Kidney (tissue), 14 donors: ENCODE data around the gene CEP89. TPM values are rescaled to one million over a fixed set of nuclear protein-coding genes. Genes with fewer than 3 reads are reported as not detected.

Experiments used
- DNase-seq, 5 donors: peaks; one replicate each; pipeline ENCODE4 v3.0.0-alpha.2; 2013 to 2020
- FAIRE-seq: peaks from 2 replicates; lab custom pipeline; 2012; peaks lifted over from hg19 to GRCh38; lab: Jason Lieb, UNC
- H3K27ac ChIP-seq, 2 donors: one replicate each; pipeline ENCODE4 v1.7.0; 2013; ENCODE audit warnings: low read depth in 2 of 2, low read length in 2 of 2, inconsistent platforms in 1 of 2
- H3K27me3 ChIP-seq: one replicate; pipeline ENCODE4 v1.7.1; 2013; ENCODE audit warnings: low read length, inconsistent platforms; ENCODE audit not compliant: control insufficient read depth, insufficient read depth
- H3K36me3 ChIP-seq, 3 donors: one replicate each; pipeline versions ENCODE4 v1.7.0 to v1.7.1; 2013; ENCODE audit warnings: low read length in 3 of 3, control low read depth in 1 of 3, inconsistent platforms in 1 of 3; ENCODE audit not compliant: insufficient read depth in 3 of 3, control insufficient read depth in 2 of 3
- H3K4me1 ChIP-seq, 3 donors: one replicate each; pipeline versions ENCODE4 v1.7.0 to v1.7.1; 2013; ENCODE audit warnings: low read length in 3 of 3, inconsistent platforms in 1 of 3, low read depth in 1 of 3; ENCODE audit not compliant: control insufficient read depth in 2 of 3, insufficient read depth in 2 of 3
- H3K4me3 ChIP-seq, 3 donors: one replicate each; pipeline versions ENCODE4 v1.7.0 to v1.8.1; 2013; ENCODE audit warnings: low read length in 3 of 3, control low read depth in 1 of 3, inconsistent platforms in 1 of 3
- H3K9ac ChIP-seq, 3 donors: one replicate each; pipeline versions ENCODE4 v1.7.0 to v1.7.1; 2013; ENCODE audit warnings: low read length in 3 of 3, control low read depth in 1 of 3, inconsistent platforms in 1 of 3
- H3K9me3 ChIP-seq, 3 donors: one replicate each; pipeline versions ENCODE4 v1.7.0 to v1.7.1; 2013; ENCODE audit warnings: low read length in 3 of 3, control low read depth in 1 of 3, inconsistent platforms in 1 of 3; ENCODE audit not compliant: control insufficient read depth in 2 of 3, insufficient read depth in 1 of 3
- CTCF ChIP-seq: IDR thresholded peaks from 3 replicates; pipeline ENCODE4 v1.5.1; 2012; ENCODE audit warnings: mild to moderate bottlenecking, moderate library complexity, borderline replicate concordance; ENCODE audit not compliant: insufficient read depth; ENCODE audit errors: extremely low read depth
- intact Hi-C: fragments of 100-400 bp; cut with DNase I; formaldehyde crosslinking; loops from one replicate; pipeline ENCODE4 v1.11.1; 2022
- polyA plus RNA-seq: library from polyadenylated mRNA; stranded (reverse); fragments of 350-450 nt; fragmentation: Illumina TruSeq; extraction: RNeasy Lipid Tissue Mini Kit (QIAGEN cat#74804); gene quantifications from one replicate; pipeline ENCODE4 v1.2.3, GENCODE V29; 2014; ENCODE audit warnings: low read depth, low replicate concordance; ENCODE audit not compliant: insufficient read depth
- total RNA-seq: library from RNA; stranded (reverse); fragmentation: NEBNext Ultra II Directional; extraction: Animal tissue kit (Norgen Biotek cat#: 25700); gene quantifications from one replicate; pipeline ENCODE4 v1.2.1, GENCODE V29; 2021
- donor health status: control.
- donor health status: control.
- donor health status: control.
- donor health status: control.
- donor health status: control.
- donor health status: DM: yes; HTN: yes; CAD: no.
- donor health status: Normal renal cell carcinoma (clear cell type).

The CEP89 gene
- total and polyA plus RNA-seq, 2 donors from 2014 or later: 12.4 to 24.0 TPM

DNA sequence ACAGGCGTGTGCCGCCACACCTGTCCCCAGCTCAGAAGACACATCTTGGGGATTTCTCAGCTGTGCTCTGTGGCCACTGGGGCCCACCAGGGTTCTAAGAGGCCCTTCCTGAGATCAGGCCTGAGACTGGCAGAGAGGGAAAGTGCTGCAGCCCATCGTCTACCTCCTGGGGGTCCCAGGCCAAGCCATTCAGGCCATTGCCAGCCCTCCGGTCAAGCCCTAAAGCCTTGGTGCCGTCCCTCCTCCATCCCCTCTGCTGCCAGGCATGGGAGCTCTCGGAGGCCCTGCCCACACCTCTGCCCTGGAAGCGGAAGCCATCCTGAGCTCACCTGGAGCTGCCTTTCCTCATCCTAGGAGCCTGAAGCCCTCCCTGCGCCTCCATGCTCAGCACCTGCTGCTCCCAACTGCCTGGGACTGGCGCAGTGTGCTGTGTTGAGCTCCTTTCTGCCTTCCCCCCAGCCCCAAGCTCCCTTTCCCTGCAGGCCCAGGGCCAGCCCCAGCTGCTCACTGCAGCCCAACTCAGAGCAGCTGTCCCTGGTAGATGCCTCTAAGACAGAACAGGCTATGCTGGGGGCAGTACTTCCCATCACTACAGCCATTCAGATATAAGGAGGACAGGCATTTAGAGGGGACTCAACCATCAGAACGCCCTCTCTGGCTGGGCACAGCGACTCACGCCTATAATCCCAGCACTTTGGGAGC is 105.0 kb downstream of the CEP89 start:
- no peak for TF ChIP-seq CTCF
- FAIRE-seq (no peak), DNase-seq (no peak)
- H3K27me3 ChIP-seq: no peaks in the 10 kb centered on the region
- H3K27ac ChIP-seq: no peak overlapping the region
- H3K9me3 ChIP-seq: no peaks in the 10 kb centered on the region
- no peaks in the 10 kb centered on the region for H3K36me3 ChIP-seq
- H3K9ac ChIP-seq: no peak overlapping the region
- intact Hi-C loops: no loop called here
- H3K4me1 ChIP-seq: peaks cover 0 to 8% (median 0%) of the 10 kb centered on the region in 3 donors
- H3K4me3 ChIP-seq: peak overlapping the region in 1 of 3 donors; percentile 53

- intact Hi-C loops: no loop called here
- no peak overlapping the region for H3K9ac ChIP-seq
- peak overlapping the region in 1 of 3 donors; percentile 53 for H3K4me3 ChIP-seq
- DNase-seq: no peak
- no peaks in the 10 kb centered on the region for H3K9me3 ChIP-seq
- H3K27ac ChIP-seq: no peak overlapping the region
- no peak for TF ChIP-seq CTCF
- H3K36me3 ChIP-seq: no peaks in the 10 kb centered on the region
- H3K27me3 ChIP-seq: no peaks in the 10 kb centered on the region
- no peak for FAIRE-seq
- peaks cover 0 to 8% (median 0%) of the 10 kb centered on the region in 3 donors for H3K4me1 ChIP-seq
These were observed 105.7 kb downstream of the CEP89 start for GRCh38 chr19:32866061-32866460.

GRCh38 chr19:32865326-32865725 is 106.4 kb downstream of the CEP89 start:
- no peak overlapping the region for H3K9ac ChIP-seq
- intact Hi-C loops: no loop called here
- FAIRE-seq: no peak
- H3K36me3 ChIP-seq: no peaks in the 10 kb centered on the region
- TF ChIP-seq CTCF: no peak
- no peak overlapping the region for H3K27ac ChIP-seq
- H3K9me3 ChIP-seq: no peaks in the 10 kb centered on the region
- H3K27me3 ChIP-seq: no peaks in the 10 kb centered on the region
- peaks cover 0 to 4% (median 0%) of the 10 kb centered on the region in 3 donors for H3K4me1 ChIP-seq
- H3K4me3 ChIP-seq: no peak overlapping the region
- DNase-seq: no peak
